T-cell (primary cell): ENCODE results near the gene EIF4E3. TPM values are rescaled to one million over a fixed set of nuclear protein-coding genes. Genes with fewer than 3 reads are reported as not detected.

Experiments
- ATAC-seq, 4 experiments: fragments of 200-7000 bp in 3 of 4; fragments of 150-1000 bp in 1 of 4; cut with Tn5 transposase; replicated peaks in 1 of 4; 1 replicate in 3 of 4; 2 replicates in 1 of 4; pipeline ENCODE4 v1.10.0; 2021; ENCODE audit warnings: moderate library complexity in 3 of 4, mild to moderate bottlenecking in 2 of 4, moderate number of reproducible peaks in 1 of 4
- CTCF ChIA-PET, 2 donors: fragments of 300-600 bp; sonication (Branson Sonifier 250); formaldehyde crosslinking; loops; one replicate each; lab custom pipeline; 2022; ENCODE audit warnings: antibody characterized with exemption in 2 of 2; lab: Charles Lee
- POLR2A ChIA-PET, 2 donors: fragments of 300-600 bp; sonication (Branson Sonifier 250); formaldehyde crosslinking; loops; one replicate each; lab custom pipeline; 2022; ENCODE audit warnings: antibody characterized with exemption in 2 of 2; lab: Charles Lee
- DNase-seq, 35 experiments: peaks; one replicate each; pipeline versions ENCODE4 v3.0.0 to v3.0.0-alpha.2; 2013 to 2023
- H3K27ac ChIP-seq: one replicate; pipeline ENCODE4 v1.5.1; 2013; ENCODE audit warnings: low read length
- H3K27me3 ChIP-seq, 2 experiments: replicated peaks in 1 of 2; 1 replicate in 1 of 2; 2 replicates in 1 of 2; pipeline versions ENCODE4 v1.6.1 to v1.7.0; 2013; ENCODE audit warnings: low read length in 1 of 2, mixed read lengths in 1 of 2; ENCODE audit not compliant: control insufficient read depth in 2 of 2, insufficient read depth in 2 of 2; ENCODE audit errors: extremely low read depth in 1 of 2
- H3K36me3 ChIP-seq, 2 donors: 1 replicate in 1 of 2; 2 replicates in 1 of 2; pipeline versions ENCODE4 v1.6.1 to v1.7.0; 2013; ENCODE audit warnings: low read length in 1 of 2; ENCODE audit not compliant: control insufficient read depth in 2 of 2, insufficient read depth in 1 of 2; ENCODE audit errors: extremely low read depth in 1 of 2
- H3K4me1 ChIP-seq, 2 experiments: 1 replicate in 1 of 2; 2 replicates in 1 of 2; pipeline versions ENCODE4 v1.6.1 to v1.7.0; 2013; ENCODE audit warnings: low read length in 2 of 2, mixed read lengths in 1 of 2; ENCODE audit not compliant: insufficient read depth in 2 of 2, control insufficient read depth in 1 of 2; ENCODE audit errors: extremely low read depth in 1 of 2
- H3K4me3 ChIP-seq, 2 donors: 1 replicate in 1 of 2; 2 replicates in 1 of 2; pipeline versions ENCODE4 v1.5.1 to v1.7.0; 2013; ENCODE audit warnings: mild to moderate bottlenecking in 2 of 2, low read length in 1 of 2, moderate library complexity in 1 of 2; ENCODE audit not compliant: control insufficient read depth in 1 of 2; ENCODE audit errors: extremely low read depth in 1 of 2
- H3K9me3 ChIP-seq: 2 replicates; pipeline ENCODE4 v1.7.0; 2013
- H3K27ac Mint-ChIP-seq, 2 donors: one replicate each; pipeline ENCODE4 v1.8.0; 2020 to 2021; ENCODE audit warnings: mild to moderate bottlenecking in 2 of 2, mixed read lengths in 2 of 2
- H3K27me3 Mint-ChIP-seq, 2 donors: one replicate each; pipeline ENCODE4 v1.8.0; 2021 to 2022; ENCODE audit warnings: mixed read lengths in 2 of 2
- H3K36me3 Mint-ChIP-seq: one replicate; pipeline ENCODE4 v1.8.0; 2021; ENCODE audit warnings: mixed read lengths
- H3K4me1 Mint-ChIP-seq, 3 donors: one replicate each; pipeline ENCODE4 v1.8.0; 2020 to 2022; ENCODE audit warnings: mixed read lengths in 3 of 3, mild to moderate bottlenecking in 1 of 3
- H3K4me3 Mint-ChIP-seq, 3 donors: one replicate each; pipeline ENCODE4 v1.8.0; 2020 to 2022; ENCODE audit warnings: mild to moderate bottlenecking in 3 of 3, mixed read lengths in 3 of 3, moderate library complexity in 3 of 3
- H3K9me3 Mint-ChIP-seq, 3 donors: one replicate each; pipeline ENCODE4 v1.8.0; 2020 to 2022; ENCODE audit warnings: mixed read lengths in 3 of 3
- WGBS: methylation state at CpG from one replicate; pipeline ENCODE4 v1.1.5; 2013; ENCODE audit warnings: missing lambda C conversion rate; ENCODE audit not compliant: insufficient coverage; 5-methylcytosine and 5-hydroxymethylcytosine counted together
- total RNA-seq, 35 experiments: library from RNA in 6 of 35; stranded (reverse) in 6 of 35; fragments of 120-200 nt in 1 of 35; gene quantifications; one replicate each; pipeline versions ENCODE4 v1.2.1 to v1.2.4 and lab custom pipeline; 2013 to 2026

Gene EIF4E3
- total RNA-seq, 5 donors from 2014 or later (not counting 1 experiment from before 2014, with no cell fraction given), result 32.3 to 62.5 (median 58.6) TPM

GRCh38 chr3:71709908-71710511, 15.2 kb downstream of the EIF4E3 start:
- CTCF ChIA-PET, result interaction anchor here (0.7 to 2.4 kb wide), 8 partner anchors 9 to 1116 kb away, joined by 3 to 13 read pairs (median 5); no protein-coding TSS in a partner anchor
- Histone ChIP-seq H3K27ac (peak overlapping the region; percentile 13), H3K36me3 (peaks cover 0 to 35% of the 10 kb centered on the region in 2 donors), H3K9me3 (no peaks in the 10 kb centered on the region), H3K27me3 (no peaks in the 10 kb centered on the region), H3K4me1 (peaks cover 14 to 16% of the 10 kb centered on the region in 2 experiments), H3K4me3 (peak overlapping the region in 1 of 2 donors; percentile 4)
- Mint-ChIP-seq H3K4me3 (peak overlapping the region in 2 of 3 donors; percentile 13 to 57), H3K9me3 (no peaks in the 10 kb centered on the region), H3K36me3 (peaks cover 31% of the 10 kb centered on the region), H3K27ac (peak overlapping the region; percentile 79 to 82), H3K4me1 (peaks cover 76 to 92% (median 89%) of the 10 kb centered on the region in 3 donors), H3K27me3 (no peaks in the 10 kb centered on the region)
- ATAC-seq (peak; percentile 31 to 68 (median 56)), DNase-seq (no peak)
- 43% methylated on average over 1 of the region's 9 CpGs for WGBS
- POLR2A ChIA-PET, result no interaction called here

GRCh38 chr3:71708476-71709105, 16.6 kb downstream of the EIF4E3 start:
- Mint-ChIP-seq H3K27me3 (no peaks in the 10 kb centered on the region), H3K36me3 (peaks cover 40% of the 10 kb centered on the region), H3K9me3 (no peaks in the 10 kb centered on the region), H3K4me1 (peaks cover 76 to 92% (median 89%) of the 10 kb centered on the region in 3 donors), H3K27ac (no peak overlapping the region), H3K4me3 (no peak overlapping the region)
- Histone ChIP-seq H3K9me3 (no peaks in the 10 kb centered on the region), H3K4me3 (no peak overlapping the region), H3K4me1 (peaks cover 16 to 21% of the 10 kb centered on the region in 2 experiments), H3K27ac (no peak overlapping the region), H3K27me3 (no peaks in the 10 kb centered on the region), H3K36me3 (peaks cover 0 to 45% of the 10 kb centered on the region in 2 donors)
- ChIA-PET POLR2A (no interaction called here), CTCF (interaction anchor here in 1 of 2 donors (0.8 to 0.9 kb wide), 2 partner anchors 14 to 1114 kb away, joined by 3 read pairs; no protein-coding TSS in a partner anchor)
- WGBS, result 88% methylated on average over 5 of the region's 7 CpGs
- DNase-seq (no peak), ATAC-seq (no peak)

GRCh38 chr3:71707595-71707994, 17.6 kb downstream of the EIF4E3 start:
- Histone ChIP-seq H3K4me3 (no peak overlapping the region), H3K27me3 (no peaks in the 10 kb centered on the region), H3K27ac (no peak overlapping the region), H3K36me3 (peaks cover 0 to 47% of the 10 kb centered on the region in 2 donors), H3K4me1 (peaks cover 25 to 27% of the 10 kb centered on the region in 2 experiments), H3K9me3 (no peaks in the 10 kb centered on the region)
- DNase-seq, result no peak
- ChIA-PET CTCF (interaction anchor here (0.6 to 1.6 kb wide), 3 partner anchors 22 to 1301 kb away, joined by 3 to 4 read pairs (median 3); no protein-coding TSS in a partner anchor), POLR2A (no interaction called here)
- no peak for ATAC-seq
- no peaks in the 10 kb centered on the region for H3K9me3 Mint-ChIP-seq
- H3K27ac Mint-ChIP-seq, result peak overlapping the region in 1 of 2 donors; percentile 61
- WGBS, result 100% methylated on average over 2 of the region's 5 CpGs
- H3K4me3 Mint-ChIP-seq, result no peak overlapping the region
- H3K4me1 Mint-ChIP-seq, result peaks cover 69 to 93% (median 89%) of the 10 kb centered on the region in 3 donors
- no peaks in the 10 kb centered on the region for H3K27me3 Mint-ChIP-seq
- H3K36me3 Mint-ChIP-seq, result peaks cover 40% of the 10 kb centered on the region

- POLR2A ChIA-PET, result interaction anchor here in 1 of 2 donors (0.7 kb wide), 1 partner anchor 401 kb away, joined by 3 read pairs; no protein-coding TSS in a partner anchor
- Histone ChIP-seq H3K27me3 (no peaks in the 10 kb centered on the region), H3K36me3 (peaks cover 0 to 47% of the 10 kb centered on the region in 2 donors), H3K9me3 (no peaks in the 10 kb centered on the region), H3K4me3 (no peak overlapping the region), H3K27ac (no peak overlapping the region), H3K4me1 (peaks cover 34 to 36% of the 10 kb centered on the region in 2 experiments)
- no peak for DNase-seq
- ATAC-seq, result no peak
- peaks cover 70 to 93% (median 89%) of the 10 kb centered on the region in 3 donors for H3K4me1 Mint-ChIP-seq
- H3K27me3 Mint-ChIP-seq, result no peaks in the 10 kb centered on the region
- WGBS, result 62% methylated on average over 5 of the region's 5 CpGs
- peaks cover 53% of the 10 kb centered on the region for H3K36me3 Mint-ChIP-seq
- CTCF ChIA-PET, result no interaction called here
- H3K9me3 Mint-ChIP-seq, result no peaks in the 10 kb centered on the region
- H3K4me3 Mint-ChIP-seq, result no peak overlapping the region
- H3K27ac Mint-ChIP-seq, result peak overlapping the region; percentile 5 to 68
Measured at GRCh38 chr3:71705681-71706080, 19.5 kb downstream of the EIF4E3 start.

DNA sequence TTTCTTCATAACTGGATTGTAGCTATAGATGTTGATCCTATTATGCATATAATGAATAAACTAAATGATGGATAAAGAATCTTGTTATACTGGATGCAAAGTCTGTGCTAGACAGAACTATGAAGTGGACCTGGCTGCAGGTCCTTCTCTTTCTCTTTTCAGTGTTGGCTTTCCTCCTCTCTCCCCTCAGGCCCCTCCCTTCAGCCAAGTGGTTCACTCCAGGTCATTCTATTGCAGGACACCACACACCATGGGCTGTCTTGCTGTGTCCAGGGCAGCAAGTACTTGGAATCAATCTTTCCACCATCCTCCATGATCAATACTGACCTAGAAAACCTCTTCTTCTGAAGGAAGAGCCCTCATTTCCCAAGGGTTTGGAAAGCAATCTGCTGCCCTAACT, 20.3 kb downstream of the EIF4E3 start:
- H3K27ac ChIP-seq, result no peak overlapping the region
- Mint-ChIP-seq H3K27me3 (no peaks in the 10 kb centered on the region), H3K36me3 (peaks cover 54% of the 10 kb centered on the region), H3K4me3 (no peak overlapping the region), H3K9me3 (no peaks in the 10 kb centered on the region), H3K4me1 (peaks cover 65 to 87% (median 84%) of the 10 kb centered on the region in 3 donors), H3K27ac (peak overlapping the region; percentile 64 to 83)
- CTCF ChIA-PET, result interaction anchor here in 1 of 2 donors (0.5 kb wide), 1 partner anchor 413 kb away, joined by 3 read pairs; no protein-coding TSS in a partner anchor
- H3K4me3 ChIP-seq, result no peak overlapping the region
- ATAC-seq (no peak), DNase-seq (no peak)
- H3K9me3 ChIP-seq, result no peaks in the 10 kb centered on the region
- peaks cover 0 to 45% of the 10 kb centered on the region in 2 donors for H3K36me3 ChIP-seq
- POLR2A ChIA-PET, result no interaction called here
- H3K27me3 ChIP-seq, result no peaks in the 10 kb centered on the region
- H3K4me1 ChIP-seq, result peaks cover 28 to 30% of the 10 kb centered on the region in 2 experiments

- ChIA-PET POLR2A (no interaction called here), CTCF (interaction anchor here in 1 of 2 donors (0.6 kb wide), 1 partner anchor 11 kb away, joined by 3 read pairs; no protein-coding TSS in a partner anchor)
- WGBS, result no CpG with 5 or more reads among the region's 2 CpGs
- H3K27ac ChIP-seq, result peak overlapping the region; percentile 62
- no peaks in the 10 kb centered on the region for H3K9me3 ChIP-seq
- peak overlapping the region; percentile 70 to 83 for H3K27ac Mint-ChIP-seq
- no peak overlapping the region for H3K4me3 ChIP-seq
- DNase-seq (no peak), ATAC-seq (no peak)
- H3K4me3 Mint-ChIP-seq, result peak overlapping the region in 1 of 3 donors; percentile 12
- H3K4me1 ChIP-seq, result peaks cover 23 to 24% of the 10 kb centered on the region in 2 experiments
- peaks cover 54 to 80% (median 77%) of the 10 kb centered on the region in 3 donors for H3K4me1 Mint-ChIP-seq
- no peaks in the 10 kb centered on the region for H3K27me3 ChIP-seq
- H3K36me3 ChIP-seq, result peaks cover 0 to 36% of the 10 kb centered on the region in 2 donors
- H3K36me3 Mint-ChIP-seq, result peaks cover 50% of the 10 kb centered on the region
- no peaks in the 10 kb centered on the region for H3K9me3 Mint-ChIP-seq
- no peaks in the 10 kb centered on the region for H3K27me3 Mint-ChIP-seq
Measured at GRCh38 chr3:71703797-71704196, 21.4 kb downstream of the EIF4E3 start.
